A673 (cell line): ENCODE results near the gene TP53BP1. TPM values are rescaled to one million over a fixed set of nuclear protein-coding genes. Genes with fewer than 3 reads are reported as not detected.

Experiments used
- BruUV-seq: library from RNA; stranded (reverse); fragments of 400-500 nt; replicated peaks from 2 replicates; lab custom pipeline; 2021; lab: Mats Ljungman, UMichigan
- CTCF ChIA-PET: fragments of 300-600 bp; sonication (Branson Sonifier 250); formaldehyde crosslinking; loops from one replicate; lab custom pipeline; 2022; ENCODE audit warnings: antibody characterized with exemption; lab: Charles Lee
- POLR2A ChIA-PET: fragments of 300-600 bp; sonication (Branson Sonifier 250); formaldehyde crosslinking; loops from one replicate; lab custom pipeline; 2022; ENCODE audit warnings: antibody characterized with exemption; ENCODE audit not compliant: low non-redundant PET; lab: Charles Lee
- DNase-seq: peaks from one replicate; pipeline ENCODE4 v3.0.0-alpha.2; 2015; ENCODE audit warnings: low spot score
- H3K27ac ChIP-seq: fragments of 200-600 bp; sonication (generic); 2 replicates; pipeline ENCODE4 v1.5.1; 2016; ENCODE audit warnings: mixed run types, low read depth, mild to moderate bottlenecking, mixed read lengths, antibody characterized with exemption, low read length; ENCODE audit not compliant: poor library complexity, severe bottlenecking
- H3K27me3 ChIP-seq: fragments of 200-600 bp; sonication (generic); replicated peaks from 2 replicates; pipeline ENCODE4 v1.6.1; 2017; ENCODE audit warnings: mixed run types, low read depth, mild to moderate bottlenecking, mixed read lengths, antibody characterized with exemption, low read length; ENCODE audit not compliant: insufficient read depth, poor library complexity
- H3K36me3 ChIP-seq: fragments of 200-600 bp; sonication (generic); 2 replicates; pipeline ENCODE4 v1.6.1; 2016; ENCODE audit warnings: mixed run types, mild to moderate bottlenecking, mixed read lengths, antibody characterized with exemption, low read length; ENCODE audit not compliant: insufficient read depth, poor library complexity, severe bottlenecking
- H3K4me1 ChIP-seq: fragments of 200-600 bp; sonication (generic); 2 replicates; pipeline ENCODE4 v1.6.1; 2017; ENCODE audit warnings: mixed run types, mild to moderate bottlenecking, mixed read lengths, antibody characterized with exemption, low read length; ENCODE audit not compliant: insufficient read depth, poor library complexity, severe bottlenecking
- H3K4me3 ChIP-seq: fragments of 200-600 bp; sonication (generic); 2 replicates; pipeline ENCODE4 v1.5.1; 2016; ENCODE audit warnings: low read depth, mixed run types, mild to moderate bottlenecking, mixed read lengths, low read length; ENCODE audit not compliant: poor library complexity, severe bottlenecking
- H3K9me3 ChIP-seq: fragments of 200-600 bp; sonication (generic); 2 replicates; pipeline ENCODE4 v1.6.1; 2016; ENCODE audit warnings: mixed run types, low read depth, mild to moderate bottlenecking, mixed read lengths, antibody characterized with exemption, low read length; ENCODE audit not compliant: poor library complexity, severe bottlenecking
- CTCF ChIP-seq: fragments of 300-800, 200-600 bp; sonication (generic); conservative IDR thresholded peaks from 2 replicates; pipeline ENCODE4 v1.5.1; 2017; ENCODE audit warnings: low read depth, mild to moderate bottlenecking, antibody characterized with exemption, low read length, moderate library complexity, mixed read lengths
- EZH2 ChIP-seq: fragments of 200-600 bp; sonication (generic); IDR thresholded peaks from 2 replicates; pipeline ENCODE4 v1.6.1; 2017; ENCODE audit warnings: borderline replicate concordance, low read depth, mild to moderate bottlenecking, mixed read lengths, antibody characterized with exemption, low read length; ENCODE audit not compliant: poor library complexity, severe bottlenecking
- intact Hi-C: fragments of 100-400 bp; cut with micrococcal nuclease; formaldehyde crosslinking; loops from one replicate; pipeline ENCODE4 v1.10.0; 2022; ENCODE audit not compliant: unreplicated experiment
- total RNA-seq: library from RNA; stranded (reverse); gene quantifications from 2 replicates; pipeline ENCODE4 v1.2.3, GENCODE V29; 2021

The TP53BP1 gene
- total RNA-seq, 1 experiment from 2014 or later, result 66.0 TPM

DNA sequence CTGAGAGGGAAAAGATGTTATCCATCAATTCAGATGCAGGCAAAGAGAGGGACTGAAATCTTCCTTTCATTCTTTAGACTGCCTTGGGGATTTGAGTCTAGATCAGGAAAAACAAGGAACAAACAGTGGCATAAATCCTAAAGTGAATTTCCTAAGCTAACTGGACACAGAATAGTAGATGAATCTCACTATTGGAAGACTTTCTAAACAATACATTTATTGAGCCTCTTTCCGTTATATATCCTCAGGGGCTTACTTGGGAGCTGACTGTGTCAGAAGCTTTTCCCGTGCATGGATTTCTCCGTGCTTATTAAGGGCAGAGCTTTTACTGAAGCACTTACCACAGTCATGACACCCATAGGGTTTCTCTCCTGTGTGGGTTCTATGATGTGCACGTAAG lies 132.1 kb downstream of the TP53BP1 start:
- H3K4me3 ChIP-seq, result no peak overlapping the region
- H3K4me1 ChIP-seq, result no peaks in the 10 kb centered on the region
- H3K27me3 ChIP-seq, result no peaks in the 10 kb centered on the region
- no TSS peak for BruUV-seq
- ChIA-PET POLR2A (interaction anchor here (0.7 kb wide), 1 partner anchor 9 kb away, joined by 5 read pairs; no protein-coding TSS in a partner anchor), CTCF (no interaction called here)
- intact Hi-C loops, result no loop called here
- H3K36me3 ChIP-seq, result peaks cover 71% of the 10 kb centered on the region
- peaks cover 66% of the 10 kb centered on the region for H3K9me3 ChIP-seq
- H3K27ac ChIP-seq, result no peak overlapping the region
- TF ChIP-seq EZH2, result no peak
- no peak for TF ChIP-seq CTCF
- DNase-seq, result no peak

Other genes with a start within 250 kb of the TP53BP1 start
- not detected in 2 replicates for gene TGM5, start 226.2 kb downstream of the TP53BP1 start, total RNA-seq
- gene TGM7, start 190.9 kb downstream of the TP53BP1 start, total RNA-seq, result not detected in 2 replicates
- gene LCMT2, start 162.6 kb downstream of the TP53BP1 start, total RNA-seq, result 14.3 and 17.2 TPM in 2 replicates
- 33.3 and 34.4 TPM in 2 replicates for gene ZSCAN29, start 122.1 kb downstream of the TP53BP1 start, total RNA-seq
- 31.4 and 37.6 TPM in 2 replicates for gene TUBGCP4, start 122.1 kb downstream of the TP53BP1 start, total RNA-seq
- gene MAP1A, start 24.5 kb upstream of the TP53BP1 start, total RNA-seq, result 65.8 and 83.8 TPM in 2 replicates
- gene PPIP5K1, start 97.1 kb upstream of the TP53BP1 start, total RNA-seq, result 33.5 and 40.4 TPM in 2 replicates
- gene CKMT1B, start 100.9 kb upstream of the TP53BP1 start, total RNA-seq, result 1.1 and 1.6 TPM in 2 replicates
- gene STRC, start 125.6 kb upstream of the TP53BP1 start, total RNA-seq, result 0.17 and 0.28 TPM in 2 replicates
- gene CATSPER2, start 155.7 kb upstream of the TP53BP1 start, total RNA-seq, result 2.2 and 2.9 TPM in 2 replicates
- gene CKMT1A, start 200.7 kb upstream of the TP53BP1 start, total RNA-seq, result 0.41 TPM in 1 of 2 replicates, not detected in the other